Tibial artery (tissue), 4 donors: ENCODE data around the gene POU4F1.
A peak's percentile ranks its signal among the peaks of the same experiment; 100 is the strongest.

Source experiments
- DNase-seq, 2 donors: peaks; one replicate each; pipeline ENCODE4 v3.0.0-alpha.2; 2019
- H3K27ac ChIP-seq, 2 donors: fragments of 200-600 bp; sonication (generic) in 1 of 2; 1 replicate in 1 of 2; 2 replicates in 1 of 2; pipeline ENCODE4 v1.5.1; 2018 to 2019; ENCODE audit warnings: mild to moderate bottlenecking in 1 of 2
- H3K27me3 ChIP-seq, 2 donors: fragments of 200-600 bp; sonication (generic) in 1 of 2; one replicate each; pipeline versions ENCODE4 v1.5.1 to v1.6.0; 2016 to 2019
- H3K36me3 ChIP-seq, 3 donors: fragments of 200-600 bp; sonication (generic) in 2 of 3; one replicate each; pipeline ENCODE4 v1.5.1; 2016 to 2019; ENCODE audit warnings: mild to moderate bottlenecking in 2 of 3
- H3K4me1 ChIP-seq, 4 donors: fragments of 200-600 bp; sonication (generic) in 2 of 4; 1 replicate in 3 of 4; 2 replicates in 1 of 4; pipeline ENCODE4 v1.5.1; 2016 to 2019
- H3K4me3 ChIP-seq, 2 donors: fragments of 200-600 bp; sonication (generic) in 1 of 2; 1 replicate in 1 of 2; 2 replicates in 1 of 2; pipeline ENCODE4 v1.5.1; 2018 to 2019; ENCODE audit warnings: mild to moderate bottlenecking in 2 of 2
- H3K9me3 ChIP-seq, 3 donors: fragments of 200-600 bp; sonication (generic) in 1 of 3; one replicate each; pipeline ENCODE4 v1.5.1; 2016 to 2019
- intact Hi-C: fragments of 100-400 bp; cut with DNase I; formaldehyde crosslinking; loops from one replicate; pipeline ENCODE4 v1.15.0; 2023; ENCODE audit warnings: low total_unique reads
- TF ChIP-seq, protein P1 (sequence below), 2 experiments: fragments of 200-600 bp in 1 of 2; fragments of 450-650 bp in 1 of 2; IDR thresholded peaks; one replicate each; pipeline ENCODE4 v1.5.1; 2017 to 2019; ENCODE audit warnings: antibody characterized with exemption in 2 of 2, mild to moderate bottlenecking in 1 of 2, moderate library complexity in 1 of 2

POU4F1 gene

DNA sequence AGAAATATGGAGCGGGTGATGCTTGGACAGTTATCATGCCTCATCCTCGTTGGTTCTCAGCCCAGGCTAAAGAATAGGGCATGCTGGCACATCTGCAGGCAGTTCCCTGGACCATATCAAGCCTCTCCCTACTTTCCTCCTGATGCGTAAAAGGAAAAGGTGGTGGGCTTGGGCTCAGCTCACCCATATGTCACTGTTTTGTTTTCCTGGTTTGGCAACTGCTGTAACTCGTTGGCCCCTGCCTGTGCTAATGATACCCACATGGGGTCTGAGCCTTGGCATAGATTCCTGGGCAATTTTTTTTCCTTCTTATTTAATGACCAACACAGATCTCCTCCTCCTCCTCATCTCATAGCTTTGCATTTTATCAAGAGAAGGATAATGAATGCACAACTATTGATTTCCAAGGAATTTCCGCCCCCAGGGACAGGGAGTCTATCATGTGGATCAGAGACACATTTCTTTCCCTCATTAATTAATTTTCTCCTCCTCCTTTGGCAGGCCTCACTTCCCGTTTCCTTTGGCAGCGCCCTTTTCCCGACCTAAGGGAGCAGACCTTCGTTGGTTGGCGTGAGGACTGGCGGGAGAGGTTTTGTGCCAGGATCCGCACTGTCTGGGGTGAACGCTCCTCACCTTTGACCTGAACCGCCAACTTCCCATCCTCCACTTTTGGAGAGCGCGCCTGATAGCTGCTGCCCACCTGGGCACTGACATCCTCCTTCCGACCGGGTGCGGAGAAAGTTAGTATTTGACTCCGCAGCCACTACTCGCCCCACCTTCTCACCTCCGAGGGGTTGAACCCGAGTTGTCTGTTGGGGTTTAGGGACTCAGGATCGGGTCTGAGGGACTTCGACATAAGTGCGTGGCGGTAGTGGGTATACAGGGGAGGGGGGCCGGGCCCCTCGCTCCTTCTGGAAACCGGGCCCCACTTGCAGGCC, 3.4 kb upstream of the POU4F1 start:
- Histone ChIP-seq H3K4me3 (no peak overlapping the region), H3K27me3 (peaks cover 8 to 83% of the 10 kb centered on the region in 2 donors), H3K36me3 (no peaks in the 10 kb centered on the region), H3K27ac (no peak overlapping the region), H3K4me1 (peaks cover 0 to 51% (median 41%) of the 10 kb centered on the region in 4 donors), H3K9me3 (no peaks in the 10 kb centered on the region)
- TF ChIP-seq, protein P1, sequence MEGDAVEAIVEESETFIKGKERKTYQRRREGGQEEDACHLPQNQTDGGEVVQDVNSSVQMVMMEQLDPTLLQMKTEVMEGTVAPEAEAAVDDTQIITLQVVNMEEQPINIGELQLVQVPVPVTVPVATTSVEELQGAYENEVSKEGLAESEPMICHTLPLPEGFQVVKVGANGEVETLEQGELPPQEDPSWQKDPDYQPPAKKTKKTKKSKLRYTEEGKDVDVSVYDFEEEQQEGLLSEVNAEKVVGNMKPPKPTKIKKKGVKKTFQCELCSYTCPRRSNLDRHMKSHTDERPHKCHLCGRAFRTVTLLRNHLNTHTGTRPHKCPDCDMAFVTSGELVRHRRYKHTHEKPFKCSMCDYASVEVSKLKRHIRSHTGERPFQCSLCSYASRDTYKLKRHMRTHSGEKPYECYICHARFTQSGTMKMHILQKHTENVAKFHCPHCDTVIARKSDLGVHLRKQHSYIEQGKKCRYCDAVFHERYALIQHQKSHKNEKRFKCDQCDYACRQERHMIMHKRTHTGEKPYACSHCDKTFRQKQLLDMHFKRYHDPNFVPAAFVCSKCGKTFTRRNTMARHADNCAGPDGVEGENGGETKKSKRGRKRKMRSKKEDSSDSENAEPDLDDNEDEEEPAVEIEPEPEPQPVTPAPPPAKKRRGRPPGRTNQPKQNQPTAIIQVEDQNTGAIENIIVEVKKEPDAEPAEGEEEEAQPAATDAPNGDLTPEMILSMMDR (IDR thresholded peaks at IDR 0.05): no peak
- intact Hi-C loops: no loop called here
- no peak for DNase-seq

DNA sequence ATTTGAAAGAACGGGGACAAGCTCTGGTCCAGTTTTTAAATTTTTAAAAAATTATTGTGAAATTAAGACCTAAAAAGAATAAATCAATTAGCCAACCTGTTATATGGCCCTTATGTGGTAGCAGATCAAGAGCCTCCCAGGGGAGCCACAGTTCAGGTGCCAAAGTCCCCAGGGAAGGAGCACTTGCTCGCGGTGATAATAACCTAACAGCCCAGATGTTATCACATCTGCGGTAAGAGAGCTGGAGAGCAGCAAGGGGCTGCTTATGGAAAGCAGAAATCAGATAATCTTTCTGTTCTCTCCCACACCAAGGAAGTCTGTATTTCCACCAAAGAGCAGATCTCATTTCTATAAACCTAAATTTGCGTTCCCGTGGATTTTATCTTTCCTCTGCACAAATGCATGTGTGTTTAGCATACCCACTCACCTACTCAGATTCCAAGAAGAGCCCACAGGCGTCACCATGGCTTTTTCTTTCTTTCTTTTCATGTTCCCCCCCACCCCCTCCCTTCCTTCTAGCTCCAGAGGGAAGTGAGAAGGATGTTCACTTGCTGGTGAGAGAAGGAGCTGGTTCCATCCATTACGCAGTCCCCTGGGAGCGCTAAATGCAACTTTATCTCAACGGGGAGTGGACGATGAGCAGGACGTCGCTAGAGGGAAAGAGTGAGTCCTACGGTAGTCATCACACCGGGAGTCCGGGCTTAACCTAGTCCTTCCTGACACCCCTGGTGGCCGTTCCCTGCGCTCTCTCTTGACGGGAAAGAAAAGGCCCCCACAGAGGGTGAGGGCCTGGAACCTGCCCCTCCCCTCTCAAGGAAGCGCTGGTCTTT, 1.6 kb upstream of the POU4F1 start:
- Histone ChIP-seq H3K9me3 (no peaks in the 10 kb centered on the region), H3K4me3 (no peak overlapping the region), H3K36me3 (no peaks in the 10 kb centered on the region), H3K27ac (no peak overlapping the region), H3K27me3 (peaks cover 12 to 96% of the 10 kb centered on the region in 2 donors), H3K4me1 (peaks cover 0 to 58% (median 48%) of the 10 kb centered on the region in 4 donors)
- TF ChIP-seq, protein P1 (IDR thresholded peaks at IDR 0.05): no peak
- intact Hi-C loops: no loop called here
- no peak for DNase-seq

DNA sequence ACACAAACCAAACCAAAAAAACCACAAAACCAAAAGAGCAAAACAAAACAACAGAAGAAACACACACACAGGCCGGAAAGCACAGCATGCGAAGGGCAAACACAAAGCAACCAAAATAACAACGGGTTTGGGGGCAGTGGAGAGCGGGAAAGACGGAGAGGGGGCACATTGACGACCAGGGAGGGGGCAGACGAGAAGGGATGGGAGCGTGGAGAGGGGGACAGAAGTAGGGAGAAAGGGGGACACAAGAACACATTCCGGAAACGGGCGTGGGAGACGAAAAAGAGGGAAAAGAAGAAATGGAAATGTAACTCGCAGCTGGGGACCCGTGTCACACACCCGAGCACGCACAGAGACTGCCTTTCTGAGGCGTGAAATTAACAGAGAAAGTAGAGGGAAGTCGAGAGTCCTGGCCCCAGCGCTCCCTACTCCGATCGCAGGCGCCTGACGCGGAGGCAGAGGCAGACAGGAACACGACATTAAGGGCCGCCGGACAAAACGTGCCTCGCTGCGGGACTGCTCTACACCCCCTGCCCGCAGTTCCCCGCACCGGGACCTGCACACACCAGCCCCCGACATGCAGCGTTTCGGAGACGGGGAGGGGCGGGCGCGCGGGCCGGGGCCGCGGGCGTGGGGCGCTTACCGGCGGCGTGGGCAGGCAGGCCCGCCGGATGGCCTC, 652 bp downstream of the POU4F1 start:
- Histone ChIP-seq H3K4me1 (peaks cover 0 to 38% (median 29%) of the 10 kb centered on the region in 4 donors), H3K27me3 (peaks cover 11 to 96% of the 10 kb centered on the region in 2 donors), H3K4me3 (peak overlapping the region; percentile 35 to 50), H3K9me3 (no peaks in the 10 kb centered on the region), H3K36me3 (no peaks in the 10 kb centered on the region), H3K27ac (no peak overlapping the region)
- TF ChIP-seq, protein P1 (IDR thresholded peaks at IDR 0.05): no peak
- intact Hi-C loops: no loop called here
- DNase-seq: no peak

DNA sequence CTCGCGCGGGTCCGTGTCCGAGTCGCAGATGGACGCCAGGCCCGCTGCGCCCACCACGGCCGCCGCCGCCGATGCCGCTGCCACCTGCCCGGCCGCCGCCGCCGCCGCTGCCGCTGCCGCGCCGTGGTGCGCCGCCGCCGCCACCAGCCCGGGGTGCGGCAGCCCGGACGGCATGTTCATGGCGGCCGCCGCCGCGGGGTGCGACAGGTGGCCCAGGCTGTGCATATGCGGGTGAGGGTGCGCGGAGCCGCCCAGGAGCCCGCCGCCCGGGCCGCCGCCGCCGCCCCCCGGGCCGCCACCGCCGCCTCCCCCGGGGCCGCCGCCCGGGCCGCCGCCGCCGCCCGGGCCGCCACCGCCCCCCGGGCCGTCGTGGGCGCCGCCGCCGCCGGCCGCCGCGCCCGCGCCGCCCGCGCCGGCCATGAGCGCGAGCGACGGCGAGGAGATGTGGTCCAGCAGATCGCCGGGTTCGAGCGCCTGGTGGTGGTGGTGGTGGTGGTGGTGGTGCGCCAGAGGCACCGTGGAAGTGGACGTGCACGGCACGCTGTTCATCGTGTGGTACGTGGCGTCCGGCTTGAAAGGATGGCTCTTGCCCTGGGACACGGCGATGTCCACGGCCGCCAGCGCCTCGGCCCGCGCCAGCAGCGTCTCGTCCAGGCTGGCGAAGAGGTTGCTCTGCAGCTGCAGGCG, 1.3 kb downstream of the POU4F1 start:
- no peak for DNase-seq
- intact Hi-C loops: no loop called here
- no peaks in the 10 kb centered on the region for H3K9me3 ChIP-seq
- H3K4me1 ChIP-seq: peaks cover 0 to 31% (median 26%) of the 10 kb centered on the region in 4 donors
- H3K27me3 ChIP-seq: peaks cover 13 to 96% of the 10 kb centered on the region in 2 donors
- TF ChIP-seq, protein P1 (IDR thresholded peaks at IDR 0.05): no peak
- H3K36me3 ChIP-seq: no peaks in the 10 kb centered on the region
- peak overlapping the region in 1 of 2 donors; percentile 26 for H3K4me3 ChIP-seq
- no peak overlapping the region for H3K27ac ChIP-seq
